ENCODE measurements around the gene GPR84.
"Not testable (repeated sequence)": the region's sequence is repeated elsewhere in the genome, so short reads cannot be mapped to it uniquely, and the experiment has no call there.

The GPR84 gene

GRCh38 chr12:54330442-54330841 is 33.8 kb downstream of the GPR84 start:
- Histone ChIP-seq H3K4me1 (ENCODE audit: control insufficient read depth in 2 of 2, insufficient read depth in 1 of 2, low read depth in 1 of 2, low read length in 2 of 2) (peaks cover 0 to 1% of the 10 kb centered on the region in 2 donors), H4K91ac (ENCODE audit: low read depth, low read length, poor library complexity) (no peak overlapping the region), H3K79me1 (ENCODE audit: low read depth, low read length) (peaks cover 5% of the 10 kb centered on the region), H3K4me2 (ENCODE audit: insufficient read depth, low read length, poor library complexity, severe bottlenecking) (no peak overlapping the region), H3K23ac (ENCODE audit: low read depth, low read length, poor library complexity) (no peak overlapping the region), H2AFZ (ENCODE audit: low read length) (no peak overlapping the region), H2BK12ac (ENCODE audit: low read length) (no peak overlapping the region), H3K9me3 (replicated peaks in 1 of 2; ENCODE audit: control insufficient read depth in 2 of 2, insufficient read depth in 1 of 2, low read depth in 1 of 2, low read length in 2 of 2) (no peaks in the 10 kb centered on the region), H2BK120ac (ENCODE audit: low read depth, low read length) (no peak overlapping the region), H3K27ac (replicated peaks; ENCODE audit: low read length) (no peak overlapping the region), H3K4me3 (ENCODE audit: low read length in 2 of 2) (no peak overlapping the region), H2BK5ac (ENCODE audit: low read length) (no peak overlapping the region), H3K14ac (ENCODE audit: low read length) (no peak overlapping the region), H4K8ac (ENCODE audit: low read depth, low read length) (no peak overlapping the region), H3K18ac (ENCODE audit: low read length) (no peak overlapping the region), H2AK5ac (ENCODE audit: low read depth, low read length) (no peak overlapping the region), H3K9ac (ENCODE audit: low read depth, low read length, poor library complexity) (no peak overlapping the region), H3K27me3 (ENCODE audit: control insufficient read depth in 3 of 3, insufficient read depth in 3 of 3, low read depth in 1 of 3, low read length in 3 of 3) (no peaks in the 10 kb centered on the region), H2BK15ac (ENCODE audit: low read length) (no peak overlapping the region), H3K4ac (ENCODE audit: low read length) (no peak overlapping the region), H3K36me3 (replicated peaks in 1 of 2; ENCODE audit: control insufficient read depth in 2 of 2, insufficient read depth in 2 of 2, low read length in 2 of 2) (peaks cover 5 to 27% of the 10 kb centered on the region in 2 donors)
- WGBS, 2 donors (ENCODE audit: extremely low coverage in 2 of 2, insufficient read length in 2 of 2, insufficient replicate concordance in 1 of 2): no CpG with 5 or more reads among the region's 3 CpGs
- no peak for DNase-seq (ENCODE audit: low spot score)

GRCh38 chr12:54329759-54330158 is 34.5 kb downstream of the GPR84 start:
- no peak overlapping the region for H4K8ac ChIP-seq (ENCODE audit: low read depth, low read length)
- WGBS, 2 donors (ENCODE audit: extremely low coverage in 2 of 2, insufficient read length in 2 of 2, insufficient replicate concordance in 1 of 2): no CpG with 5 or more reads among the region's 5 CpGs
- H3K27ac ChIP-seq (replicated peaks; ENCODE audit: low read length): no peak overlapping the region
- H2BK15ac ChIP-seq (ENCODE audit: low read length): no peak overlapping the region
- peaks cover 5 to 27% of the 10 kb centered on the region in 2 donors for H3K36me3 ChIP-seq (replicated peaks in 1 of 2; ENCODE audit: control insufficient read depth in 2 of 2, insufficient read depth in 2 of 2, low read length in 2 of 2)
- H3K4me3 ChIP-seq (ENCODE audit: low read length in 2 of 2): no peak overlapping the region
- no peaks in the 10 kb centered on the region for H3K27me3 ChIP-seq (ENCODE audit: control insufficient read depth in 3 of 3, insufficient read depth in 3 of 3, low read depth in 1 of 3, low read length in 3 of 3)
- no peak overlapping the region for H2AK5ac ChIP-seq (ENCODE audit: low read depth, low read length)
- H2AFZ ChIP-seq (ENCODE audit: low read length): no peak overlapping the region
- H3K23ac ChIP-seq (ENCODE audit: low read depth, low read length, poor library complexity): no peak overlapping the region
- H4K91ac ChIP-seq (ENCODE audit: low read depth, low read length, poor library complexity): no peak overlapping the region
- peaks cover 0 to 1% of the 10 kb centered on the region in 2 donors for H3K4me1 ChIP-seq (ENCODE audit: control insufficient read depth in 2 of 2, insufficient read depth in 1 of 2, low read depth in 1 of 2, low read length in 2 of 2)
- H3K9me3 ChIP-seq (replicated peaks in 1 of 2; ENCODE audit: control insufficient read depth in 2 of 2, insufficient read depth in 1 of 2, low read depth in 1 of 2, low read length in 2 of 2): no peaks in the 10 kb centered on the region
- no peak for DNase-seq (ENCODE audit: low spot score)
- H3K18ac ChIP-seq (ENCODE audit: low read length): peak overlapping the region; percentile 59
- H3K79me1 ChIP-seq (ENCODE audit: low read depth, low read length): peaks cover 5% of the 10 kb centered on the region
- H3K4ac ChIP-seq (ENCODE audit: low read length): no peak overlapping the region
- H2BK120ac ChIP-seq (ENCODE audit: low read depth, low read length): no peak overlapping the region
- no peak overlapping the region for H2BK5ac ChIP-seq (ENCODE audit: low read length)
- H2BK12ac ChIP-seq (ENCODE audit: low read length): no peak overlapping the region
- H3K4me2 ChIP-seq (ENCODE audit: insufficient read depth, low read length, poor library complexity, severe bottlenecking): no peak overlapping the region
- H3K9ac ChIP-seq (ENCODE audit: low read depth, low read length, poor library complexity): no peak overlapping the region
- H3K14ac ChIP-seq (ENCODE audit: low read length): no peak overlapping the region

GRCh38 chr12:54328595-54329337 is 35.5 kb downstream of the GPR84 start:
- Histone ChIP-seq H3K9ac (ENCODE audit: low read depth, low read length, poor library complexity) (no peak overlapping the region), H3K36me3 (replicated peaks in 1 of 2; ENCODE audit: control insufficient read depth in 2 of 2, insufficient read depth in 2 of 2, low read length in 2 of 2) (peaks cover 5 to 27% of the 10 kb centered on the region in 2 donors), H3K23ac (ENCODE audit: low read depth, low read length, poor library complexity) (no peak overlapping the region), H3K9me3 (replicated peaks in 1 of 2; ENCODE audit: control insufficient read depth in 2 of 2, insufficient read depth in 1 of 2, low read depth in 1 of 2, low read length in 2 of 2) (no peaks in the 10 kb centered on the region), H3K4ac (ENCODE audit: low read length) (no peak overlapping the region), H3K18ac (ENCODE audit: low read length) (no peak overlapping the region), H3K27me3 (ENCODE audit: control insufficient read depth in 3 of 3, insufficient read depth in 3 of 3, low read depth in 1 of 3, low read length in 3 of 3) (no peaks in the 10 kb centered on the region), H3K4me1 (ENCODE audit: control insufficient read depth in 2 of 2, insufficient read depth in 1 of 2, low read depth in 1 of 2, low read length in 2 of 2) (peaks cover 1 to 3% of the 10 kb centered on the region in 2 donors), H3K4me2 (ENCODE audit: insufficient read depth, low read length, poor library complexity, severe bottlenecking) (no peak overlapping the region), H3K27ac (replicated peaks; ENCODE audit: low read length) (no peak overlapping the region), H2BK120ac (ENCODE audit: low read depth, low read length) (no peak overlapping the region), H2AK5ac (ENCODE audit: low read depth, low read length) (no peak overlapping the region), H2BK15ac (ENCODE audit: low read length) (no peak overlapping the region), H3K4me3 (ENCODE audit: low read length in 2 of 2) (no peak overlapping the region), H2BK5ac (ENCODE audit: low read length) (no peak overlapping the region), H2BK12ac (ENCODE audit: low read length) (no peak overlapping the region), H3K79me1 (ENCODE audit: low read depth, low read length) (peaks cover 5% of the 10 kb centered on the region), H2AFZ (ENCODE audit: low read length) (no peak overlapping the region), H4K8ac (ENCODE audit: low read depth, low read length) (no peak overlapping the region), H4K91ac (ENCODE audit: low read depth, low read length, poor library complexity) (no peak overlapping the region), H3K14ac (ENCODE audit: low read length) (no peak overlapping the region)
- WGBS, 2 donors (ENCODE audit: extremely low coverage in 2 of 2, insufficient read length in 2 of 2, insufficient replicate concordance in 1 of 2): no CpG with 5 or more reads among the region's 6 CpGs
- no peak for DNase-seq (ENCODE audit: low spot score)

- not testable (repeated sequence) for H2BK15ac ChIP-seq (ENCODE audit: low read length); H3K9me3 ChIP-seq (replicated peaks in 1 of 2; ENCODE audit: control insufficient read depth in 2 of 2, insufficient read depth in 1 of 2, low read depth in 1 of 2, low read length in 2 of 2); H3K4me1 ChIP-seq (ENCODE audit: control insufficient read depth in 2 of 2, insufficient read depth in 1 of 2, low read depth in 1 of 2, low read length in 2 of 2); H4K91ac ChIP-seq (ENCODE audit: low read depth, low read length, poor library complexity); H2BK12ac ChIP-seq (ENCODE audit: low read length); DNase-seq (ENCODE audit: low spot score); H3K23ac ChIP-seq (ENCODE audit: low read depth, low read length, poor library complexity); H2BK120ac ChIP-seq (ENCODE audit: low read depth, low read length); H3K14ac ChIP-seq (ENCODE audit: low read length); H2BK5ac ChIP-seq (ENCODE audit: low read length); H4K8ac ChIP-seq (ENCODE audit: low read depth, low read length); H2AK5ac ChIP-seq (ENCODE audit: low read depth, low read length); H3K18ac ChIP-seq (ENCODE audit: low read length); H3K79me1 ChIP-seq (ENCODE audit: low read depth, low read length); H3K4ac ChIP-seq (ENCODE audit: low read length); H3K27me3 ChIP-seq (ENCODE audit: control insufficient read depth in 3 of 3, insufficient read depth in 3 of 3, low read depth in 1 of 3, low read length in 3 of 3)
- Histone ChIP-seq H3K36me3 (replicated peaks in 1 of 2; ENCODE audit: control insufficient read depth in 2 of 2, insufficient read depth in 2 of 2, low read length in 2 of 2) (peaks cover 0 to 16% of the 10 kb centered on the region in 2 donors), H3K9ac (ENCODE audit: low read depth, low read length, poor library complexity) (peak overlapping the region; percentile 56), H3K4me3 (ENCODE audit: low read length in 2 of 2) (peak overlapping the region; percentile 67 to 85), H3K4me2 (ENCODE audit: insufficient read depth, low read length, poor library complexity, severe bottlenecking) (peak overlapping the region; percentile 65), H2AFZ (ENCODE audit: low read length) (peak overlapping the region; percentile 82), H3K27ac (replicated peaks; ENCODE audit: low read length) (peak overlapping the region; percentile 27)
- no CpG with 5 or more reads among the region's 22 CpGs for WGBS, 2 donors (ENCODE audit: extremely low coverage in 2 of 2, insufficient read length in 2 of 2, insufficient replicate concordance in 1 of 2)
Measured at GRCh38 chr12:54325442-54326109, 38.7 kb downstream of the GPR84 start.
